Lung (tissue), 12 donors: ENCODE data around the gene CCL25. TPM values are rescaled to one million over a fixed set of nuclear protein-coding genes. Genes with fewer than 3 reads are reported as not detected.
A peak's percentile ranks its signal among the peaks of the same experiment; 100 is the strongest.

Experiments
- ATAC-seq: fragments of 200-7000 bp; cut with Tn5 transposase; one replicate; pipeline ENCODE4 v1.9.1; 2020; ENCODE audit warnings: moderate number of reproducible peaks; ENCODE audit not compliant: insufficient read depth, low FRiP score
- DNase-seq, 3 donors: peaks; one replicate each; pipeline ENCODE4 v3.0.0-alpha.2; 2013 to 2017
- H3K27ac ChIP-seq, 2 donors: one replicate each; pipeline ENCODE4 v1.5.1; 2013; ENCODE audit warnings: mild to moderate bottlenecking in 2 of 2, moderate library complexity in 2 of 2, control low read depth in 1 of 2, inconsistent platforms in 1 of 2, low read depth in 1 of 2, low read length in 1 of 2
- H3K27me3 ChIP-seq, 3 donors: one replicate each; pipeline ENCODE4 v1.5.1; 2013; ENCODE audit warnings: low read length in 2 of 3; ENCODE audit not compliant: control insufficient read depth in 3 of 3, insufficient read depth in 3 of 3
- H3K36me3 ChIP-seq, 4 donors: one replicate each; pipeline ENCODE4 v1.5.1; 2013; ENCODE audit warnings: low read length in 4 of 4, mild to moderate bottlenecking in 1 of 4, moderate library complexity in 1 of 4; ENCODE audit not compliant: control insufficient read depth in 4 of 4, insufficient read depth in 4 of 4
- H3K4me1 ChIP-seq, 5 donors: one replicate each; pipeline ENCODE4 v1.5.1; 2013; ENCODE audit warnings: low read length in 5 of 5, mild to moderate bottlenecking in 2 of 5, moderate library complexity in 1 of 5; ENCODE audit not compliant: control insufficient read depth in 5 of 5, insufficient read depth in 5 of 5
- H3K4me3 ChIP-seq: one replicate; pipeline ENCODE4 v1.5.1; 2013; ENCODE audit warnings: mild to moderate bottlenecking, control low read depth, moderate library complexity
- H3K9ac ChIP-seq, 2 donors: one replicate each; pipeline ENCODE4 v1.5.1; 2013; ENCODE audit warnings: low read length in 2 of 2, control low read depth in 1 of 2; ENCODE audit not compliant: insufficient read depth in 1 of 2
- H3K9me3 ChIP-seq, 4 donors: one replicate each; pipeline ENCODE4 v1.5.1; 2013; ENCODE audit warnings: low read length in 3 of 4, mild to moderate bottlenecking in 1 of 4, moderate library complexity in 1 of 4; ENCODE audit not compliant: control insufficient read depth in 4 of 4, insufficient read depth in 3 of 4
- WGBS, 2 donors: extraction: QIAGEN DNeasy Blood & Tissue Kit; methylation state at CpG; one replicate each; pipeline ENCODE4 v1.1.7; 2013; 5-methylcytosine and 5-hydroxymethylcytosine counted together
- polyA plus RNA-seq, 2 donors: library from polyadenylated mRNA; stranded (reverse); fragments of 200-250 nt; gene quantifications; one replicate each; pipeline ENCODE4 v1.2.1, GENCODE V29; 2013
- total RNA-seq, 2 donors: library from RNA; depleted of rRNA in 1 of 2; stranded (reverse); fragments of >200 nt in 1 of 2; gene quantifications; one replicate each; pipeline ENCODE4 v1.2.1, GENCODE V29; 2014 to 2021
- TF ChIP-seq, protein P1 (sequence below): IDR thresholded peaks from 2 replicates; pipeline ENCODE4 v1.5.1; 2012; ENCODE audit warnings: mild to moderate bottlenecking; ENCODE audit errors: control extremely low read depth, extremely low read depth
- donor health status: control.
- donor health status: control.
- donor health status: Bipolar disorder and iron deficiency.
- donor health status: healthy.
- donor health status: DM: yes; HTN: yes; CAD: no.

CCL25 gene
- total and polyA plus RNA-seq, 4 donors: not detected

GRCh38 chr19:8074501-8074900 lies 21.9 kb downstream of the CCL25 start:
- Histone ChIP-seq H3K27ac (no peak overlapping the region), H3K9me3 (peaks cover 0 to 11% (median 3%) of the 10 kb centered on the region in 4 donors), H3K36me3 (peaks cover 0 to 13% (median 2%) of the 10 kb centered on the region in 4 donors), H3K9ac (no peak overlapping the region), H3K4me1 (peaks cover 0 to 1% (median 0%) of the 10 kb centered on the region in 5 donors), H3K4me3 (no peak overlapping the region), H3K27me3 (no peaks in the 10 kb centered on the region)
- DNase-seq: no peak
- WGBS, 2 donors: 94 to 100% methylated on average over 1 of the region's 1 CpG
- TF ChIP-seq, protein P1, sequence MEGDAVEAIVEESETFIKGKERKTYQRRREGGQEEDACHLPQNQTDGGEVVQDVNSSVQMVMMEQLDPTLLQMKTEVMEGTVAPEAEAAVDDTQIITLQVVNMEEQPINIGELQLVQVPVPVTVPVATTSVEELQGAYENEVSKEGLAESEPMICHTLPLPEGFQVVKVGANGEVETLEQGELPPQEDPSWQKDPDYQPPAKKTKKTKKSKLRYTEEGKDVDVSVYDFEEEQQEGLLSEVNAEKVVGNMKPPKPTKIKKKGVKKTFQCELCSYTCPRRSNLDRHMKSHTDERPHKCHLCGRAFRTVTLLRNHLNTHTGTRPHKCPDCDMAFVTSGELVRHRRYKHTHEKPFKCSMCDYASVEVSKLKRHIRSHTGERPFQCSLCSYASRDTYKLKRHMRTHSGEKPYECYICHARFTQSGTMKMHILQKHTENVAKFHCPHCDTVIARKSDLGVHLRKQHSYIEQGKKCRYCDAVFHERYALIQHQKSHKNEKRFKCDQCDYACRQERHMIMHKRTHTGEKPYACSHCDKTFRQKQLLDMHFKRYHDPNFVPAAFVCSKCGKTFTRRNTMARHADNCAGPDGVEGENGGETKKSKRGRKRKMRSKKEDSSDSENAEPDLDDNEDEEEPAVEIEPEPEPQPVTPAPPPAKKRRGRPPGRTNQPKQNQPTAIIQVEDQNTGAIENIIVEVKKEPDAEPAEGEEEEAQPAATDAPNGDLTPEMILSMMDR: no peak
- ATAC-seq: no peak

DNA sequence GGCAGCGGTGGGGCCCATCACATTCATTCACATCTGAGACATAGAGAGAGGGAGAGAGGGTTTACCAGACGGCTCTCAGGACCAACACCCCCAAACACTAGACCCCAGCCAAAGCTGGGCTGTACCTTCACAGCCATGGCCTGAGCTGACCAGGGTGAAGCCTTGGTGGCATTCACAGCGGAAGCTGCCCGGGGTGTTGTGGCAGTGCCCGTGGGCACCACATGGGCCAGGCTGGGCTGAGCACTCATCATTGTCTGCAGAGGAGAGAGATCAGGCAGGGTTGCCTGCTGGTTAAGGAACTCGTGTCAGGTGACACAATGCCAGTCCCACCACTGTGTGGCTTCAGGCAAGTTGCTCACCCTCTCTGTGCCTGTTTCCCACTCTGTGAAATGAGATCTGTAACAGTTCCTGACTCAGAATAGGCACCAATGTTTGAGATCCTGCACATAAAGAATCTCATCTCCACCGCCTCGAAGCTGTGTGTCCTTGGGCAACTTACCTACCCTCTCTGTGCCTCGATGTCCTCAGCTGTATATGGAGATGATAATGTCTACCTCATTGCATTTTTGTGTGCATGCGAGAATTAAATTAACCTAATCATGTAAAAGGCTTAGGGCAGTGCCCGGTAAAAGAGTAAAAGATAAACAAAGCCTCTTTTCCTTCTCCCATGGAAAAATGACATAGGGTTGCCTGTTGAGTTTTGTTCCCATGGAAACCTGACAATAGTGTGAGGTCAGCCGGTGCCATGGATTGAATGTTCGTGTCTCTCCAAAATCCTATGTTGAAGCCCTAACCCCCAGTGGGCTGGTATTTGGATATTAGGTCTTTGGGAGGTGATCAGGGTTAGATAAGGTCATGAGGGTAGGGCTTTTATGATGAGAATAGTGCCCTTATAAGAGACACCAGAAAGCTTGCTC lies 22.9 kb downstream of the CCL25 start:
- H3K4me3 ChIP-seq: no peak overlapping the region
- H3K27ac ChIP-seq: no peak overlapping the region
- DNase-seq (peak in 1 of 3 donors; percentile 26), ATAC-seq (no peak)
- 84 to 86% methylated on average over 13 of the region's 13 CpGs for WGBS, 2 donors
- peaks cover 0 to 6% (median under 1%) of the 10 kb centered on the region in 4 donors for H3K9me3 ChIP-seq
- no peak overlapping the region for H3K9ac ChIP-seq
- H3K27me3 ChIP-seq: no peaks in the 10 kb centered on the region
- TF ChIP-seq, protein P1: no peak
- H3K4me1 ChIP-seq: peaks cover 0 to 1% (median 0%) of the 10 kb centered on the region in 5 donors
- H3K36me3 ChIP-seq: peaks cover 0 to 13% (median 2%) of the 10 kb centered on the region in 4 donors

DNA sequence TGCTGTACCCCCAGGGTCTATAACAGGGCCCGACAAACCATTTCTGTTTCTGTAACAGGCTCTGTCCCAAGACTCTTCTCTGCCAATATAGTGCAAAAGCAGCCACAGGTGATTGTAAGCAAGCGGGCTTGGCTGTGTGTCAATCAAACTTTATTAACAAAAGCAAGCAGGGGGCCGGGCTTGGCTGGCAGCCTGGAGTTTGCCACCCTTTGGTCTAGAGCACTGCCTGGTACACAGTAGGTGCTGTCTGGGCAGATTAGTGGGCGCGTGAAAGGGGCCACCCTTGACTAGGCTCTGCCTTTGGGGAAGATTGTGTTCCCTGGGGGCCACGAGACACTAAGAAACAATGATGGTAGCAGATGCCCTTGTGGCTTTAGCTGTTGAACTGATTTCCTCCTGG lies 27.4 kb downstream of the CCL25 start:
- WGBS, 2 donors: 97% methylated on average over 6 of the region's 6 CpGs
- no peak for DNase-seq

More for the DNA sequence above, 27.4 kb downstream of the CCL25 start:
- Histone ChIP-seq H3K9ac (no peak overlapping the region), H3K27me3 (no peaks in the 10 kb centered on the region), H3K4me3 (no peak overlapping the region), H3K27ac (no peak overlapping the region), H3K9me3 (no peaks in the 10 kb centered on the region), H3K36me3 (peaks cover 0 to 4% (median under 1%) of the 10 kb centered on the region in 4 donors), H3K4me1 (no peaks in the 10 kb centered on the region)
- ATAC-seq: no peak
- TF ChIP-seq, protein P1: no peak
